GM12892 (cell line): ENCODE data around the gene PCYT2.

Source experiments
- POLR2A ChIP-seq: IDR thresholded peaks from 2 replicates; pipeline ENCODE4 v1.6.1; 2011; ENCODE audit warnings: low read depth, low read length, control low read depth
- POLR2AphosphoS5 ChIP-seq: IDR thresholded peaks from 2 replicates; pipeline ENCODE4 v1.6.1; 2011; ENCODE audit warnings: low read depth, low read length, control low read depth

DNA sequence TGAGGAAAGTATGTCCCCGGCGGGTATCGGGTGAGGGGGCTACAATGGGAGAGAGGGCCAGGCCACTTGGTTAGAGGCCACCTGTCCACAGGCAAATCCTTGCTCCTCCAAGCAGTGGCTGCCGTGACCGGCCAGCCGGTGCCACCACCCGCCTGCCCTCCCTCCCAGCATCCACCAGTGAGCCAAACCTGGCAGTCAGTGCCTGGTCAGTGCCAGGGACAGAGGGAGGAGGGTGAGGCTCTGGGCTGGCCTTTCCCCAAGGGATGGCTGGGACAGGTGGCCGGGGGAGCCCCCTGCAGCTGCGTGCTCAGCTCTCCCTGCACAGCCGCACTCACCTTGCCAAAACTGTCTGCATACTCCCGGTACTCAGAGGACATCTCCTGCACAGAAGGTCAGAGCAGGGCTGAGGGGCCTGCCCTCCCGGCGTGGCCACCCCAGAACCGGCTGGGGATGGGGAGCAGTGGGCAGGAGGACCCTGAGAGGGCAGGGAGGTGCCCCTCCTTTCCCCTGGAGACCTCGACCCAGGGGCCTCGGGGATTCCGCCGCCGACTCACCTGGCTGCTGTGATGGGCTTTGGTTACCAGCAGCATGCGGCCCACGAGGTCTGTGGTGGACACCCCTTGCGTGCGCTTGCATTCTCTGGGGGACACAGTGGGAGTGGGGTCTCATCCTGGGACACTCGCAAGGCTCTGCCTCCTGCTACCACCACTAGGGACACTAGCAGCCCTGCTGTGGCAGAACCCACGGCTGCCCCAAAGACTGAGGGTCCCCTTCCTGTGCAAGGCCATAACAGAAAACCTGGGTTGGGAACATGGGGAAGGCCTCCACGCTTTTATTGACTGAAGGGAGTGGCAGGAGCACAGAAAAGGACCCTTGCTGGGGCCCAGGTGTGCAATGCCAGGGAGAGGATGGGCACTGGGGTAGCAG lies 3.7 kb downstream of the PCYT2 start:
- no peak for TF ChIP-seq POLR2A
- no peak for TF ChIP-seq POLR2AphosphoS5
